ENCODE data around the gene NT5DC3.
"Not testable (repeated sequence)": the region's sequence is repeated elsewhere in the genome, so short reads cannot be mapped to it uniquely, and the experiment has no call there.

Gene NT5DC3

GRCh38 chr12:103857164-103857563 is 16.1 kb upstream of the NT5DC3 start:
- FAIRE-seq (no peak), DNase-seq (ENCODE audit: extremely low spot score, insufficient read length, low read depth) (no peak)

GRCh38 chr12:103855896-103856657 is 15.0 kb upstream of the NT5DC3 start:
- DNase-seq (ENCODE audit: extremely low spot score, insufficient read length, low read depth) (no peak), FAIRE-seq (no peak)

GRCh38 chr12:103855036-103855712 is 14.1 kb upstream of the NT5DC3 start:
- no peak for DNase-seq (ENCODE audit: extremely low spot score, insufficient read length, low read depth)

GRCh38 chr12:103854372-103854973 is 13.4 kb upstream of the NT5DC3 start:
- FAIRE-seq, result no peak
- DNase-seq (ENCODE audit: extremely low spot score, insufficient read length, low read depth), result no peak

More at GRCh38 chr12:103855036-103855712, 14.1 kb upstream of the NT5DC3 start:
- no peak for FAIRE-seq

GRCh38 chr12:103852498-103852997 is 11.5 kb upstream of the NT5DC3 start:
- DNase-seq (ENCODE audit: extremely low spot score, insufficient read length, low read depth) (no peak), FAIRE-seq (no peak)

- DNase-seq (ENCODE audit: extremely low spot score, insufficient read length, low read depth), result no peak
Measured at GRCh38 chr12:103851127-103851526, 10.1 kb upstream of the NT5DC3 start.

GRCh38 chr12:103850429-103850828 is 9.4 kb upstream of the NT5DC3 start:
- no peak for DNase-seq (ENCODE audit: extremely low spot score, insufficient read length, low read depth)
- FAIRE-seq, result no peak

More at GRCh38 chr12:103851127-103851526, 10.1 kb upstream of the NT5DC3 start:
- FAIRE-seq, result no peak

- no peak for DNase-seq (ENCODE audit: extremely low spot score, insufficient read length, low read depth)
- FAIRE-seq, result no peak
Measured at GRCh38 chr12:103848917-103849491, 8.0 kb upstream of the NT5DC3 start.

GRCh38 chr12:103848143-103848542 is 7.1 kb upstream of the NT5DC3 start:
- DNase-seq (ENCODE audit: extremely low spot score, insufficient read length, low read depth), result no peak
- no peak for FAIRE-seq

GRCh38 chr12:103846415-103846814 is 5.4 kb upstream of the NT5DC3 start:
- no peak for FAIRE-seq
- no peak for DNase-seq (ENCODE audit: extremely low spot score, insufficient read length, low read depth)

GRCh38 chr12:103844305-103844704 is 3.3 kb upstream of the NT5DC3 start:
- FAIRE-seq, result no peak
- no peak for DNase-seq (ENCODE audit: extremely low spot score, insufficient read length, low read depth)

GRCh38 chr12:103841690-103842584 is 903 bp upstream of the NT5DC3 start:
- DNase-seq (ENCODE audit: extremely low spot score, insufficient read length, low read depth) (no peak), FAIRE-seq (no peak)

GRCh38 chr12:103840462-103840875 is 565 bp downstream of the NT5DC3 start:
- FAIRE-seq, result no peak
- peak; percentile 15 for DNase-seq (ENCODE audit: extremely low spot score, insufficient read length, low read depth)

- DNase-seq (ENCODE audit: extremely low spot score, insufficient read length, low read depth) (no peak), FAIRE-seq (no peak)
Measured at GRCh38 chr12:103839609-103840461, 1.2 kb downstream of the NT5DC3 start.

GRCh38 chr12:103839103-103839502 is 1.9 kb downstream of the NT5DC3 start:
- DNase-seq (ENCODE audit: extremely low spot score, insufficient read length, low read depth) (no peak), FAIRE-seq (no peak)

GRCh38 chr12:103838254-103838914 is 2.6 kb downstream of the NT5DC3 start:
- FAIRE-seq (no peak), DNase-seq (ENCODE audit: extremely low spot score, insufficient read length, low read depth) (no peak)

GRCh38 chr12:103836345-103836744 is 4.7 kb downstream of the NT5DC3 start:
- FAIRE-seq, result no peak

GRCh38 chr12:103835747-103836335 is 5.2 kb downstream of the NT5DC3 start:
- not testable (repeated sequence) for FAIRE-seq; DNase-seq (ENCODE audit: extremely low spot score, insufficient read length, low read depth)

More at GRCh38 chr12:103836345-103836744, 4.7 kb downstream of the NT5DC3 start:
- no peak for DNase-seq (ENCODE audit: extremely low spot score, insufficient read length, low read depth)
